Transverse colon (tissue), 4 donors: ENCODE results near the gene PHLDA2.

Source experiments
- CTCF ChIP-seq, 5 experiments: fragments of 200-600 bp in 3 of 5; fragments of 450-650 bp in 2 of 5; sonication (generic) in 3 of 5; IDR thresholded peaks; 1 replicate in 2 of 5; 2 replicates in 3 of 5; pipeline ENCODE4 v1.5.1; 2016 to 2017; ENCODE audit warnings: antibody characterized with exemption in 5 of 5, inconsistent platforms in 3 of 5, mild to moderate bottlenecking in 2 of 5, moderate library complexity in 1 of 5
- POLR2AphosphoS5 ChIP-seq, 3 donors: sonication (generic); formaldehyde crosslinking; IDR thresholded peaks; one replicate each; pipeline ENCODE4 v1.6.1; 2016; ENCODE audit warnings: antibody characterized with exemption in 3 of 3

GRCh38 chr11:2940147-2940920 lies 11.1 kb upstream of the PHLDA2 start:
- no peak for TF ChIP-seq CTCF (IDR thresholded peaks at IDR 0.05)
- TF ChIP-seq POLR2AphosphoS5 (IDR thresholded peaks at IDR 0.05), result peak in 1 of 3 donors; percentile 44
